ENCODE data around the gene TBC1D19. TPM values are rescaled to one million over a fixed set of nuclear protein-coding genes. Genes with fewer than 3 reads are reported as not detected.
"Not testable (repeated sequence)": the region's sequence is repeated elsewhere in the genome, so short reads cannot be mapped to it uniquely, and the experiment has no call there.

TBC1D19 gene
- total and polyA plus RNA-seq, 4 donors: 1.2 to 5.8 (median 2.2) TPM

- DNase-seq (ENCODE audit: low spot score): no peak
- H3K4me3 ChIP-seq (ENCODE audit: low read depth in 1 of 3, low read length in 3 of 3): no peak overlapping the region
- no peak overlapping the region for H3K9ac ChIP-seq (ENCODE audit: low read depth in 1 of 2, low read length in 2 of 2)
- no peaks in the 10 kb centered on the region for H3K4me1 ChIP-seq (ENCODE audit: control insufficient read depth in 4 of 4, insufficient read depth in 4 of 4, low read length in 3 of 4)
- no peaks in the 10 kb centered on the region for H3K36me3 ChIP-seq (ENCODE audit: control insufficient read depth in 4 of 4, insufficient read depth in 3 of 4, low read depth in 1 of 4, low read length in 3 of 4)
- no peak overlapping the region for H3K27ac ChIP-seq (ENCODE audit: low read depth in 1 of 2, low read length in 2 of 2)
- no peaks in the 10 kb centered on the region for H3K27me3 ChIP-seq (ENCODE audit: control insufficient read depth in 4 of 4, insufficient read depth in 4 of 4, low read length in 3 of 4)
- no peaks in the 10 kb centered on the region for H3K9me3 ChIP-seq (ENCODE audit: control insufficient read depth in 4 of 4, low read length in 3 of 4)
- 95% methylated on average over 2 of the region's 2 CpGs for WGBS
- TF ChIP-seq HNF4G (IDR thresholded peaks at IDR 0.05) (no peak), YY1 (IDR thresholded peaks at IDR 0.05) (no peak), REST (IDR thresholded peaks at IDR 0.05) (no peak), TAF1 (conservative IDR thresholded peaks at IDR 0.05) (no peak), MAX (IDR thresholded peaks at IDR 0.05) (no peak)
Measured at GRCh38 chr4:26670903-26671537, 87.1 kb downstream of the TBC1D19 start.

- not testable (repeated sequence) for H3K9me3 ChIP-seq (ENCODE audit: control insufficient read depth in 4 of 4, low read length in 3 of 4); H3K4me3 ChIP-seq (ENCODE audit: low read depth in 1 of 3, low read length in 3 of 3); H3K4me1 ChIP-seq (ENCODE audit: control insufficient read depth in 4 of 4, insufficient read depth in 4 of 4, low read length in 3 of 4); H3K27me3 ChIP-seq (ENCODE audit: control insufficient read depth in 4 of 4, insufficient read depth in 4 of 4, low read length in 3 of 4); DNase-seq (ENCODE audit: low spot score); H3K9ac ChIP-seq (ENCODE audit: low read depth in 1 of 2, low read length in 2 of 2); H3K36me3 ChIP-seq (ENCODE audit: control insufficient read depth in 4 of 4, insufficient read depth in 3 of 4, low read depth in 1 of 4, low read length in 3 of 4); H3K27ac ChIP-seq (ENCODE audit: low read depth in 1 of 2, low read length in 2 of 2)
- 93% methylated on average over 1 of the region's 1 CpG for WGBS
Measured at GRCh38 chr4:26679040-26679695, 95.3 kb downstream of the TBC1D19 start.

DNA sequence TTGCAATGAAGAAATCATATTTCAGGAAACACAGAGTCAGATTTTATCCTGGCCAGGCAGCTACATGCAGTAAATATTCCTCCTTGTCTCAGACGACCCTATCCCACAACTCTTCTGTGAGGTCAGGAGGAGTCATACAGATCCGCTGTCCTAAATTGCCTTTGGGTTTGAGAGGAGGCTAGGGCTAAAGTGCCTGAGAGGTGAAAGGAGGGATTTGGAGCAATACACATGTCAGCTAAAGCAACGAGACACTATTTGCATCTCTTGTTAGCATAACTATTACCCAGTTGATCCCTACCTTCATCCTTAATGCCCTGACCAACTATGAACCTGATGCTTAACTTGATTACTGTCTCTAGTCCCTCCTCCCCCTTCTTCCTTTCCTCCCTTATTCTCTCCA is 98.6 kb downstream of the TBC1D19 start:
- Histone ChIP-seq H3K4me1 (ENCODE audit: control insufficient read depth in 4 of 4, insufficient read depth in 4 of 4, low read length in 3 of 4) (no peaks in the 10 kb centered on the region), H3K9ac (ENCODE audit: low read depth in 1 of 2, low read length in 2 of 2) (no peak overlapping the region), H3K4me3 (ENCODE audit: low read depth in 1 of 3, low read length in 3 of 3) (no peak overlapping the region), H3K9me3 (ENCODE audit: control insufficient read depth in 4 of 4, low read length in 3 of 4) (peaks cover 0 to 7% (median 4%) of the 10 kb centered on the region in 4 donors), H3K36me3 (ENCODE audit: control insufficient read depth in 4 of 4, insufficient read depth in 3 of 4, low read depth in 1 of 4, low read length in 3 of 4) (no peaks in the 10 kb centered on the region), H3K27me3 (ENCODE audit: control insufficient read depth in 4 of 4, insufficient read depth in 4 of 4, low read length in 3 of 4) (no peaks in the 10 kb centered on the region), H3K27ac (ENCODE audit: low read depth in 1 of 2, low read length in 2 of 2) (no peak overlapping the region)
- no peak for DNase-seq (ENCODE audit: low spot score)
- TF ChIP-seq JUND (IDR thresholded peaks at IDR 0.05) (no peak), FOXA1 (IDR thresholded peaks at IDR 0.05) (no peak), GABPA (IDR thresholded peaks at IDR 0.05 in 1 of 2, conservative IDR thresholded peaks at IDR 0.05 in 1 of 2) (peak in 1 of 2 donors; percentile 3), FOXA2 (IDR thresholded peaks at IDR 0.05) (no peak), HNF4G (IDR thresholded peaks at IDR 0.05) (no peak), RAD21 (IDR thresholded peaks at IDR 0.05) (no peak)
- WGBS: 96% methylated on average over 3 of the region's 3 CpGs

Data from liver (tissue), 9 donors.